HEK293 (cell line): ENCODE data around the gene MIA2.
"Not testable (repeated sequence)": the region's sequence is repeated elsewhere in the genome, so short reads cannot be mapped to it uniquely, and the experiment has no call there.

Experiments
- CTCF ChIA-PET: fragments of 350-600 bp; formaldehyde crosslinking; extraction: SDS; loops from one replicate; lab custom pipeline; 2021; ENCODE audit warnings: antibody characterized with exemption; lab: Yijun Ruan, JAX
- POLR2A ChIA-PET: fragments of 300-600 bp; formaldehyde crosslinking; extraction: SDS; loops from one replicate; lab custom pipeline; 2020; ENCODE audit warnings: antibody characterized with exemption, inconsistent platforms; lab: Yijun Ruan, JAX
- H3K27ac ChIP-seq: fragments of 200-500 bp; sonication (Bioruptor generic); 2 replicates; pipeline ENCODE4 v1.5.1; 2014; ENCODE audit warnings: low read depth, low read length, control low read depth, inconsistent platforms; ENCODE audit errors: extremely low read depth
- H3K36me3 ChIP-seq, 2 experiments: fragments of 200-500 bp in 1 of 2; sonication (Bioruptor generic) in 1 of 2; 1 replicate in 1 of 2; 2 replicates in 1 of 2; pipeline ENCODE4 v1.5.1; 2014 to 2017; ENCODE audit warnings: inconsistent platforms in 2 of 2, low read length in 2 of 2; ENCODE audit not compliant: control insufficient read depth in 2 of 2, insufficient read depth in 1 of 2
- H3K4me1 ChIP-seq: fragments of 200-500 bp; sonication (Bioruptor generic); 2 replicates; pipeline ENCODE4 v1.5.1; 2014; ENCODE audit warnings: mild to moderate bottlenecking, low read length, inconsistent platforms; ENCODE audit not compliant: control insufficient read depth, insufficient read depth
- H3K4me3 ChIP-seq: 2 replicates; pipeline ENCODE4 v1.5.1; 2011; ENCODE audit warnings: low read depth, mild to moderate bottlenecking, control low read depth, low read length, moderate library complexity
- H3K9me3 ChIP-seq: fragments of 200-500 bp; sonication (Bioruptor generic); 2 replicates; pipeline ENCODE4 v1.5.1; 2014; ENCODE audit warnings: low read depth, low read length, inconsistent platforms; ENCODE audit not compliant: control insufficient read depth, insufficient read depth
- FEZF1 ChIP-seq: fragments of 450-650 bp; formaldehyde crosslinking; IDR thresholded peaks from 2 replicates; pipeline ENCODE4 v1.5.1; 2016; ENCODE audit warnings: missing biosample characterization, missing genetic modification characterization
- RBAK ChIP-seq: fragments of 450-650 bp; formaldehyde crosslinking; IDR thresholded peaks from 2 replicates; pipeline ENCODE4 v1.5.1; 2016; ENCODE audit warnings: missing biosample characterization, missing genetic modification characterization
- ZBTB20 ChIP-seq: fragments of 450-650 bp; formaldehyde crosslinking; IDR thresholded peaks from 2 replicates; pipeline ENCODE4 v1.5.1; 2016; ENCODE audit warnings: missing biosample characterization, missing genetic modification characterization
- ZBTB21 ChIP-seq: fragments of 450-650 bp; formaldehyde crosslinking; IDR thresholded peaks from 2 replicates; pipeline ENCODE4 v1.5.1; 2017; ENCODE audit warnings: missing biosample characterization, missing genetic modification characterization
- ZNF146 ChIP-seq: fragments of 450-650 bp; formaldehyde crosslinking; IDR thresholded peaks from 2 replicates; pipeline ENCODE4 v1.5.1; 2016; ENCODE audit warnings: missing biosample characterization, missing genetic modification characterization
- ZNF335 ChIP-seq: fragments of 450-650 bp; formaldehyde crosslinking; conservative IDR thresholded peaks from 2 replicates; pipeline ENCODE4 v1.5.1; 2016; ENCODE audit warnings: missing biosample characterization, missing genetic modification characterization
- ZNF629 ChIP-seq: fragments of 450-650 bp; formaldehyde crosslinking; IDR thresholded peaks from 2 replicates; pipeline ENCODE4 v1.5.1; 2017; ENCODE audit warnings: missing biosample characterization, missing genetic modification characterization
- ZNF654 ChIP-seq: fragments of 450-650 bp; formaldehyde crosslinking; IDR thresholded peaks from 2 replicates; pipeline ENCODE4 v1.5.1; 2016; ENCODE audit warnings: low read depth, missing biosample characterization, missing genetic modification characterization
- ZXDB ChIP-seq: fragments of 450-650 bp; formaldehyde crosslinking; IDR thresholded peaks from 2 replicates; pipeline ENCODE4 v1.5.1; 2016; ENCODE audit warnings: missing biosample characterization, missing genetic modification characterization
- TF ChIP-seq, protein P1 (sequence below): fragments of 450-650 bp; formaldehyde crosslinking; IDR thresholded peaks from 2 replicates; pipeline ENCODE4 v1.5.1; 2016; ENCODE audit warnings: missing biosample characterization, missing genetic modification characterization

Gene MIA2

DNA sequence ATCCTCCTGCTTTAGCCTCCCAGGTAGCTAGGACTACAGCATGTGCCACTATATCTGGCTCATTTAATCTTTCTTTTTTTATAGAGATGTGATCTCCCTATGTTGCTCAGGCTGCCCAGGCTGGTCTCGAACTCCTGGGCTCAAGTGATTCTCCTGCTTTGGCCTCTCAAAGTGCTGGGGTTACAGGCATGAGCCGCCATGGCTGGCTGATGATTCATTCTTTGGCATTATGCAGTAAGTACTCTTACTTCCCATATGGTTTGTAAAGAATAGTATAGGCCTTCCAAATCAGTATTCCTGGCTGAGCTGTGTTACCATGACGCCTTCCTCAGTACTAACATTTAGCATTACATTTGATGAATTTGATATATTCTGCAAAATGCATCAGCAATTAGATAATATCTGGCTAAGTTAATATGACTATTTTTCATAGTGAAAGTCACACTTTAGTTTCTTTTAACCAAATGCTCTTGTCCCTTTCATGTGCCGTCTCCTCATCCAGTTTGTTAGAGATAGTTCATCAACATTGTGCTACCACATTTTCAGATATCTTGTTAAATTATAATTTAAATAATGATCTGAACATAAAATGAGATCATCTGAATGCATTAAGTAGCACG, 3.2 kb upstream of the MIA2 start:
- Histone ChIP-seq H3K4me3 (no peak overlapping the region), H3K27ac (no peak overlapping the region), H3K36me3 (no peaks in the 10 kb centered on the region), H3K4me1 (no peaks in the 10 kb centered on the region), H3K9me3 (no peaks in the 10 kb centered on the region)
- ChIA-PET CTCF (interaction anchor here (0.6 to 2.5 kb wide), 6 partner anchors 35 to 238 kb away, joined by 3 to 21 read pairs (median 4); no protein-coding TSS in a partner anchor), POLR2A (interaction anchor here (1.7 kb wide), 1 partner anchor 56 kb away, joined by 4 read pairs; the partner anchor contains the start of gene PNN)
- TF ChIP-seq ZXDB (tag by site-specific recombination) (no peak), ZBTB20 (tag by site-specific recombination) (no peak)

DNA sequence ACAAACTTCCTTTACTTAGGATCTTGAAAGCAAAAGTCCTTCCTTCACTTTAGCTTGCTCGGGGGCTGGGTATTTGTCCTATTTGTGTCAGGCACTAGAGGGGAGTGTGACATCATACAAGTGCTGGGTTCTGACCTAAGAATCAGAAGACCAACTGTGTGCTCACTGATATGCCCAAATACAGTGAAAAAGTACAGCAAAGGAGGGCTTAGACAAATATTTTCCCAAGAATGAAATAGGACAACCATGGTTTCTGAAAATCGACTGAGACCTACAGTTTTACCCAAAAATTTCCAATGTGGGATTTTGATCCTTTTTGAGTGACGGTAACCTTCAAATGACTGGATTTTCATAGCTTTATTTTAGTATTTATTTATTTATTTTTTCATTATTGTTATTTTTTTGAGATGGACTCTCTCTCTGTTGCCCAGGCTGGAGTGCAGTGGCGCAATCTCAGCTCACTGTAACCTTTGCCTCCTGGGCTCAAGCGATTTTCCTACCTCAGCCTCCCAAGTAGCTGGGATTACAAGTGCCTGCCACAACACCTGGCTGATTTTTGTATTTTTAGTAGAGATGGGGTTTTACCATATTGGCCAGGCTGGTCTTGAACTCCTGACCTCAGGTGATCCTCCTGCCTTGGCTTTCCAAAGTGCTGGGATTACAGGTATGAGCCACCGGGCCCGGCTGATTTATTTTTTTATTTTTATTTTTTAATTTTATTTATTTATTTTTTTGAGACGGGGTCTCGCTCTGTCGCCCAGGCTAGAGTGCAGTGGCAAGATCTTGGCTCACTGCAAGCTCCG, 1.8 kb upstream of the MIA2 start:
- ChIA-PET CTCF (interaction anchor here (0.6 to 2.5 kb wide), 16 partner anchors 10 to 397 kb away, joined by 3 to 21 read pairs (median 4); no protein-coding TSS in a partner anchor), POLR2A (interaction anchor here (1.7 kb wide), 1 partner anchor 57 kb away, joined by 4 read pairs; the partner anchor contains the start of gene PNN)
- TF ChIP-seq ZBTB21 (tag by site-specific recombination), result peak; percentile 53; the same call in 1 of the 2 replicates
- peak; percentile 42 for TF ChIP-seq ZNF629 (tag by site-specific recombination)
- peak; percentile 72 for TF ChIP-seq ZNF654
- TF ChIP-seq, protein P1, sequence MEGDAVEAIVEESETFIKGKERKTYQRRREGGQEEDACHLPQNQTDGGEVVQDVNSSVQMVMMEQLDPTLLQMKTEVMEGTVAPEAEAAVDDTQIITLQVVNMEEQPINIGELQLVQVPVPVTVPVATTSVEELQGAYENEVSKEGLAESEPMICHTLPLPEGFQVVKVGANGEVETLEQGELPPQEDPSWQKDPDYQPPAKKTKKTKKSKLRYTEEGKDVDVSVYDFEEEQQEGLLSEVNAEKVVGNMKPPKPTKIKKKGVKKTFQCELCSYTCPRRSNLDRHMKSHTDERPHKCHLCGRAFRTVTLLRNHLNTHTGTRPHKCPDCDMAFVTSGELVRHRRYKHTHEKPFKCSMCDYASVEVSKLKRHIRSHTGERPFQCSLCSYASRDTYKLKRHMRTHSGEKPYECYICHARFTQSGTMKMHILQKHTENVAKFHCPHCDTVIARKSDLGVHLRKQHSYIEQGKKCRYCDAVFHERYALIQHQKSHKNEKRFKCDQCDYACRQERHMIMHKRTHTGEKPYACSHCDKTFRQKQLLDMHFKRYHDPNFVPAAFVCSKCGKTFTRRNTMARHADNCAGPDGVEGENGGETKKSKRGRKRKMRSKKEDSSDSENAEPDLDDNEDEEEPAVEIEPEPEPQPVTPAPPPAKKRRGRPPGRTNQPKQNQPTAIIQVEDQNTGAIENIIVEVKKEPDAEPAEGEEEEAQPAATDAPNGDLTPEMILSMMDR (tag by site-specific recombination), result peak; percentile 46; the same call in 1 of the 2 replicates
- TF ChIP-seq ZNF335 (tag by site-specific recombination), result peak; percentile 71
- not testable (repeated sequence) for H3K36me3 ChIP-seq, H3K27ac ChIP-seq, H3K4me3 ChIP-seq, H3K4me1 ChIP-seq, H3K9me3 ChIP-seq

DNA sequence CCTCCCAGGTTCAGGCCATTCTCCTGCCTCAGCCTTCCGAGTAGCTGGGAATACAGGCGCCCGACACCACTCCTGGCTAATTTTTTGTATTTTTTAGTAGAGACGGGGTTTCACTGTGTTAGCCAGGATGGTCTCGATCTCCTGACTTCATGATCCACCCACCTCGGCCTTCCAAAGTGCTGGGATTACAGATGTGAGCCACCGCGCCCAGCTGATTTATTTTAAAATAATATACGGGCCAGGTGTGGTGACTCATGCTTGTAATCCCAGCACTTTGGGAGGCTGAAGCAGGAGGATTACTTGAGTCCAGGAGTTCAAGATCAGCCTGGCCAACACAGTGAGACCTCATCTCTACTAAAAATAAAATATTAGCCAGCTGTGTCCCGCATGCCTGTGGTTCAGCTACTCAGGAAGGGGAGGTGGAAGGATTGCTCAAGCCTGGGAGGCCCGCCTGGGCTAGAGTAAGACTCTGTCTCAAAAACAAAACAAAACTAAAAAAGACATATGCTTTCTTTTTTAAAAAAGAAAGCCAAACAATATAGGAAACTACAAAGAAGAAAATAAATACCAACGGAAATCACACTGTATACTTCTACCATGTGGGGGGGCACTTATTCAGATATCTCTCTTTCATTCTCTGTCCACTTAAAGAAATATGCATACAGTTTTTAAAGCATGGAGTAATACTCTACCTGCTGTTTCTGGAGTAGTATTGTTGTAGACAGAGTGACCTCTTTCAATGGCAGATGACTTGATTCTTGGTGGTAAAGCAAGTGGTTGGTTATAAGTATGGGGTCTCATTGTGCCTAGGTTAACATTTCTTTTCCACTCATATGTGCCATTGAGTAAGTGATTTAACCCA, 930 bp upstream of the MIA2 start:
- Histone ChIP-seq H3K27ac (no peak overlapping the region), H3K4me3 (no peak overlapping the region), H3K9me3 (no peaks in the 10 kb centered on the region), H3K4me1 (no peaks in the 10 kb centered on the region), H3K36me3 (no peaks in the 10 kb centered on the region)
- no peak for TF ChIP-seq ZNF146
- no peak for TF ChIP-seq FEZF1 (tag by site-specific recombination)
- no peak for TF ChIP-seq RBAK
- ChIA-PET POLR2A (no interaction called here), CTCF (interaction anchor here (0.6 to 2.5 kb wide), 8 partner anchors 36 to 257 kb away, joined by 3 to 21 read pairs (median 5); no protein-coding TSS in a partner anchor)

DNA sequence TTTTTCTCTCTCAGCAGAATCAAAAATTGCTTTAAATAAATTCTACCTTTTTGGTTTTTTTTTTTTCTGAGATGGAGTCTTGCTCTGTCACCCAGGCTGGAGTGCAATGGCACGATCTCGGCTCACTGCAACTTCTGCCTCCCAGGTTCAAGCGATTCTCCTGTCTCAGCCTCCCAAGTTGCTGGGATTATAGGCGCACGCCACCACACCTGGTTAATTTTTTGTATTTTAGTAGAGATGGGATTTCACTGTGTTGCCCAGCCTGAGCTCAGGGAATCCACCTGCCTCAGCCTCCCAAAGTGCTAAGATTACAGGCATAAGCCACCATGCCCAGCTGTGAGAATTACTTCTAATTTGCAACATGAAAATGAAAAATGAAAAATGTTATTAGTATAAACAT, 1.3 kb downstream of the MIA2 start:
- H3K4me1 ChIP-seq, H3K36me3 ChIP-seq, H3K27ac ChIP-seq, H3K9me3 ChIP-seq, POLR2A ChIA-PET, H3K4me3 ChIP-seq: not testable (repeated sequence)
- CTCF ChIA-PET, result interaction anchor here (0.7 kb wide), 1 partner anchor 134 kb away, joined by 3 read pairs; no protein-coding TSS in a partner anchor

DNA sequence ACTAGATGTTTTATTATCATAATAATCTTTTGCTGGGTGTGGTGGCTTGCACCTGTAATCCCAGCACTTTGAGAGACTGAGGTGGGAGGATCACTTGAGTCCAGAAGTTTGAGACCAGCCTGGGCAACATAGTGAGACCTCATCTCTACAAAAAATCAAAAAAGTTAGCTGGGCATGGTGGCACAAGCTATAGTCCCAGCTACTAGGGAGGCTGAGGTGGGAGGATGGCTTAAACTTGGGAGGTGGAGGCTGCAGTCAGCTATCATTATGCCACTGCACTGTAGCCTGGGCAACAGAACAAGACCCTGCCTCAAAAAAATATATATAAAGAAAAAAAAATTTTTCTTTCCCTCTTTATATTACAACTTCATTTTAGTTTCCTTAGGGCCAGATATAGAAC, 1.8 kb downstream of the MIA2 start:
- H3K4me1 ChIP-seq, H3K4me3 ChIP-seq, H3K27ac ChIP-seq, POLR2A ChIA-PET, H3K36me3 ChIP-seq, H3K9me3 ChIP-seq, CTCF ChIA-PET: not testable (repeated sequence)
